Ramos (cell line): Measurements from ENCODE around the gene ACOT7.
"Not testable (repeated sequence)": the region's sequence is repeated elsewhere in the genome, so short reads cannot be mapped to it uniquely, and the experiment has no call there.

Experiments used
- in situ Hi-C: fragments of 300-500 bp; cut with MboI; formaldehyde crosslinking; loops from one replicate; pipeline ENCODE4 v1.14.3; 2022; ENCODE audit warnings: low sequenced_read_pairs; ENCODE audit not compliant: unreplicated experiment

ACOT7 gene

DNA sequence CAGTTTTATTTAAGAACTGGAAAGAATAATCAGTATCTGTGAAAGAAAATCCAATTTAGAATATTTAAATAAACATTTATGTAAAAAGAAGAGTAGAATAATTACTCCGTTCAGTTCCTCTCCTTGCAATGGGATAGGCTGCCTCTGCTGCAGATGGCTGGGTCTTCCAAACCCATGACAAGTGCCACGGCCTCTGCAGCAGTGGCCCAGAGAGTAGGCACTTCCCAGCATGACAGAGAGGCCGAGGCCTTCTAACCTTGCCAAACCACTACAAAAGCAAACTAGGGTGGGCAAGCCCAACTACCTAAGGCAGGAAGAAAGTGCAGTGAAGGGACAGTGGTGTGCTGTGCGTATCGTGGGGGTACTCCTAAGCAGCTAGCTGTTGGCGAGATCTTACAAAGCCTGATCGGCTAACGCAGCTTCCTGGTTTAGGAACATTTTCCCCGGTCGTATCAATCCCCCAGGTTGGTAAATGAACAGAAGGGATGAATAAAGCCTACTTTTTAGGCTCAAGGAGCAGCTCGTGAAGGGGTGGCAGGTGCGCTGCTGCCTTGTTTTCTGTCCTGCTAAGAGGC is 172.3 kb downstream of the ACOT7 start:
- in situ Hi-C loops: no loop called here

DNA sequence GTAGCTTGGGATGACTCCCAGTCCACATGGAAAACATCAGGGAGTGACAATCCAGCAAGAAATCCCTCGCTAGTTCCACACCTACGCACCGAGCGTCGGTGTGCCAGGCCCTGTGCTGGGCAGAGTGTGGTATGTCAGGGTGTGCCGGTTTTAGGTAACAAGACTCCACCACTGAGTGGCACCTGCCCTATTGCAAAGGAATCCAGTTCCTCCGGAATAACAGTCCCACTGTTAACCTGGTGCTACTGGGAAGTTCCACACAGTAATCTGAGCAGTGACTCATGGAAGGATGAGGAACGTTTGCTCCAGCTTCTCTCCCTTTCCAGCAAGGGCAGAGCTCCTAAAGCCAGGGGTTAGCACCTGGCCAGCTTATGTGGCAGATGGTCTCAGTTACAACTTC is 173.3 kb downstream of the ACOT7 start:
- in situ Hi-C loops: no loop called here

DNA sequence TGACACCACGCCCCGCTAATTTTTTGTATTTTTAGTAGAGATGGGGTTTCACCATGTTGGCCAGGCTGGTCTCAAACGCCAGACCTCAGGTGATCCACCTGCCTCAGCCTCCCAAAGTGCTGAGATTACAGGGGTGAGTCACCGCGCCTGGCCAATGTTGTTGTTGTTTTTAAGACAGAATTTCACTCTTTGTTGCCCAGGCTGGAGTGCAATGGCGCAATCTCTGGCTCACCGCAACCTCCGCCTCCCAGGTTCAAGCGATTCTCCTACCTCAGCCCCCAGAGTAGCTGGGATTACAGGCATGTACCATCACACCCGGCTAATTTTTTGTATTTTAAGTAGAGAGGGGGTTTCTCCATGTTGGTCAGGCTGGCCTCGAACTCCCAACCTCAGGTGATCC is 173.9 kb downstream of the ACOT7 start:
- in situ Hi-C loops: not testable (repeated sequence)

DNA sequence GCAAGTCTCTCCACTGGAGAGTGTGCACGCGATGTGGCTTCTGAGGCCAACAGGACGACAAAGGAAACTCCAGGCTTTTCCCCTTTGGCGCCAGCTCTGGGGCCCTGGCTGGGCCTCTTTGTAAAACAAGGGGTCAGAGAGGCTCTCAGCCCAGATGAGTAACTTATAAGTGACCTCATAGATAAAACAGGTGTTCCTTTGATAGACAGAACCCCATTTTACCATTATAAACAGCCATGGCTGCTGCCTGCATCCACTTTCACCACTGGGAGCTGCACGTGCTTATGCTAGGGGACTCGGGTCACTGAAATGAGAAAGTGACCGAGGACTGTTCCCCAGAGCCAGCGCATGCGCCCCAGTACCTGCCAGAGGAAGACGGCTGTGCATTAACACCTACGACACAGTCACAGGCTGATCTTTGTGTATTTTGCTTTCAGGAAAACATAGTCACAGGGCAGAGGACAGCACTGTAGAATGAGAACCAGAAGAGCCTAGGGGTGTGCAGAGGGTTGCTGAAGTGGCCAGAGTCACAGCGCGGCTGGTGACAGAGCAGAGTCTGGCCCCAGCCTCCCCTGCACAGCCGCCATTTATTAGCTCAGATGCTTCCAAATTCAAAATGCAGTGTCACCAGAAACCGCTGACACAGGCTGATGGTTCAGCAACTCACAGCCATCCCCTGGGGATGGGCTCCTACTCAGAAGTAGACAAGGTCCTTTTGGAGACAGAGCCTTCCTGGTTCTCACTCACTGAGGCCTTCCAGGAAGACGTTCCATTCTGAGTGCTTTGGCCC is 175.0 kb downstream of the ACOT7 start:
- in situ Hi-C loops: no loop called here
